Upper lobe of right lung (tissue), 1 donor: Measurements from ENCODE around the gene RPLP2. TPM values are rescaled to one million over a fixed set of nuclear protein-coding genes. Genes with fewer than 3 reads are reported as not detected.

Experiments
- ATAC-seq: fragments of 200-7000 bp; cut with Tn5 transposase; one replicate; pipeline ENCODE4 v1.9.1; 2020; ENCODE audit warnings: mild to moderate bottlenecking, moderate library complexity
- DNase-seq: peaks from one replicate; pipeline ENCODE4 v3.0.0-alpha.2; 2020
- H3K27ac ChIP-seq: fragments of 200-600 bp; one replicate; pipeline ENCODE4 v1.8.0; 2022
- H3K27me3 ChIP-seq: fragments of 200-600 bp; one replicate; pipeline ENCODE4 v1.8.0; 2022; ENCODE audit warnings: mild to moderate bottlenecking
- H3K36me3 ChIP-seq: fragments of 200-600 bp; one replicate; pipeline ENCODE4 v1.8.0; 2022
- H3K4me1 ChIP-seq: fragments of 200-600 bp; one replicate; pipeline ENCODE4 v1.8.0; 2022
- H3K4me3 ChIP-seq: fragments of 200-600 bp; one replicate; pipeline ENCODE4 v1.8.0; 2022; ENCODE audit warnings: mild to moderate bottlenecking
- H3K9me3 ChIP-seq: fragments of 200-600 bp; one replicate; pipeline ENCODE4 v1.8.0; 2022
- CTCF ChIP-seq: fragments of 200-600 bp; IDR thresholded peaks from one replicate; pipeline ENCODE4 v1.8.0; 2022; ENCODE audit warnings: antibody characterized with exemption
- intact Hi-C: fragments of 100-400 bp; cut with DNase I; formaldehyde crosslinking; loops from one replicate; pipeline ENCODE4 v1.11.0; 2022
- total RNA-seq: library from RNA; stranded (reverse); fragmentation: NEBNext Ultra II Directional; extraction: Animal tissue kit (Norgen Biotek cat#: 25700); gene quantifications from one replicate; pipeline ENCODE4 v1.2.1, GENCODE V29; 2021
- donor health status: DM: no; HTN: yes; CAD: no; lungs with severe emphysema.

Gene RPLP2
- total RNA-seq, 1 donor from 2014 or later: 1,548 TPM

GRCh38 chr11:862081-862661 lies 52.4 kb downstream of the RPLP2 start:
- Histone ChIP-seq H3K36me3 (peaks cover 28% of the 10 kb centered on the region), H3K9me3 (no peaks in the 10 kb centered on the region), H3K27me3 (no peaks in the 10 kb centered on the region), H3K27ac (no peak overlapping the region), H3K4me1 (peaks cover 6% of the 10 kb centered on the region), H3K4me3 (no peak overlapping the region)
- no peak for DNase-seq
- no peak for TF ChIP-seq CTCF
- no peak for ATAC-seq
- intact Hi-C loops: no loop called here

Other genes starting within 250 kb of the RPLP2 start
- 5.9 TPM for gene LMNTD2, start 249.2 kb upstream of the RPLP2 start, total RNA-seq
- gene RASSF7, start 249.0 kb upstream of the RPLP2 start, total RNA-seq: 76.7 TPM
- 31.0 TPM for gene PHRF1, start 233.5 kb upstream of the RPLP2 start, total RNA-seq
- gene IRF7, start 194.0 kb upstream of the RPLP2 start, total RNA-seq: 56.2 TPM
- not detected for gene CDHR5, start 185.0 kb upstream of the RPLP2 start, total RNA-seq
- gene SCT, start 182.8 kb upstream of the RPLP2 start, total RNA-seq: not detected
- gene DRD4, start 172.7 kb upstream of the RPLP2 start, total RNA-seq: 1.2 TPM
- 27.1 TPM for gene DEAF1, start 114.7 kb upstream of the RPLP2 start, total RNA-seq
- gene TMEM80, start 114.2 kb upstream of the RPLP2 start, total RNA-seq: 33.2 TPM
- gene EPS8L2, start 103.7 kb upstream of the RPLP2 start, total RNA-seq: 155 TPM
- gene TALDO1, start 62.5 kb upstream of the RPLP2 start, total RNA-seq: 196 TPM
- 62.5 TPM for gene GATD1, start 32.5 kb upstream of the RPLP2 start, total RNA-seq
- gene CEND1, start 19.9 kb upstream of the RPLP2 start, total RNA-seq: not detected
- gene SLC25A22, start 11.7 kb upstream of the RPLP2 start, total RNA-seq: 20.8 TPM
- gene PIDD1, start 4.7 kb upstream of the RPLP2 start, total RNA-seq: 13.1 TPM
- 143 TPM for gene PNPLA2, start 8.9 kb downstream of the RPLP2 start, total RNA-seq
- 34.3 TPM for gene CRACR2B, start 18.0 kb downstream of the RPLP2 start, total RNA-seq
- 486 TPM for gene CD151, start 23.0 kb downstream of the RPLP2 start, total RNA-seq
- 138 TPM for gene POLR2L, start 32.6 kb downstream of the RPLP2 start, total RNA-seq
- gene TSPAN4, start 32.9 kb downstream of the RPLP2 start, total RNA-seq: 167 TPM
- 52.9 TPM for gene CHID1, start 100.8 kb downstream of the RPLP2 start, total RNA-seq
- gene AP2A2, start 115.9 kb downstream of the RPLP2 start, total RNA-seq: 92.0 TPM
- gene MUC6, start 226.8 kb downstream of the RPLP2 start, total RNA-seq: not detected